Esophagus muscularis mucosa (tissue), 4 donors: ENCODE data around the gene MROH8. TPM values are rescaled to one million over a fixed set of nuclear protein-coding genes. Genes with fewer than 3 reads are reported as not detected.

ENCODE experiments used
- DNase-seq: peaks from one replicate; pipeline ENCODE4 v3.0.0-alpha.2; 2017; ENCODE audit errors: extremely low spot score
- H3K27ac ChIP-seq, 4 donors: fragments of 200-600 bp; sonication (generic); replicated peaks in 1 of 4; 1 replicate in 3 of 4; 2 replicates in 1 of 4; pipeline ENCODE4 v1.5.1; 2016 to 2019; ENCODE audit warnings: mild to moderate bottlenecking in 1 of 4
- H3K27me3 ChIP-seq, 4 donors: fragments of 200-600 bp; sonication (generic); one replicate each; pipeline versions ENCODE4 v1.5.1 to v1.6.0; 2016 to 2019
- H3K36me3 ChIP-seq, 4 donors: fragments of 200-600 bp; sonication (generic); one replicate each; pipeline ENCODE4 v1.5.1; 2016 to 2019
- H3K4me1 ChIP-seq, 4 donors: fragments of 200-600 bp; sonication (generic); one replicate each; pipeline ENCODE4 v1.5.1; 2016 to 2019
- H3K4me3 ChIP-seq, 4 donors: fragments of 200-600 bp; sonication (generic); 1 replicate in 2 of 4; 2 replicates in 2 of 4; pipeline ENCODE4 v1.5.1; 2016 to 2019; ENCODE audit warnings: mild to moderate bottlenecking in 4 of 4, moderate library complexity in 1 of 4
- H3K9me3 ChIP-seq, 4 donors: fragments of 200-600 bp; sonication (generic); 1 replicate in 3 of 4; 2 replicates in 1 of 4; pipeline ENCODE4 v1.5.1; 2016 to 2019
- EP300 ChIP-seq: sonication (generic); formaldehyde crosslinking; IDR thresholded peaks from one replicate; pipeline ENCODE4 v1.6.1; 2017; ENCODE audit warnings: antibody characterized with exemption
- POLR2A ChIP-seq: fragments of 450-650 bp; IDR thresholded peaks from one replicate; pipeline ENCODE4 v1.6.1; 2017; ENCODE audit warnings: antibody characterized with exemption, moderate library complexity, mild to moderate bottlenecking, low read depth
- POLR2AphosphoS5 ChIP-seq, 2 donors: sonication (generic); formaldehyde crosslinking; IDR thresholded peaks; one replicate each; pipeline ENCODE4 v1.6.1; 2017; ENCODE audit warnings: antibody characterized with exemption in 2 of 2
- WGBS: methylation state at CpG from one replicate; pipeline ENCODE4 v1.1.5; 2018; 5-methylcytosine and 5-hydroxymethylcytosine counted together
- intact Hi-C: fragments of 100-400 bp; cut with DNase I; formaldehyde crosslinking; loops from one replicate; pipeline ENCODE4 v1.15.1; 2023
- total RNA-seq, 4 donors: library from RNA; depleted of rRNA; stranded (reverse); fragments of >200 nt; gene quantifications; one replicate each; pipeline versions ENCODE4 v1.1.0 to v1.2.1, GENCODE V29; 2016
- TF ChIP-seq, protein P1 (sequence below), 3 experiments: fragments of 200-600 bp in 2 of 3; fragments of 450-650 bp in 1 of 3; sonication (generic) in 2 of 3; IDR thresholded peaks; one replicate each; pipeline ENCODE4 v1.5.1; 2017 to 2019; ENCODE audit warnings: antibody characterized with exemption in 3 of 3, mild to moderate bottlenecking in 2 of 3, moderate library complexity in 1 of 3

Gene MROH8
- total RNA-seq, 4 donors from 2014 or later, result 2.7 to 6.2 (median 3.0) TPM

DNA sequence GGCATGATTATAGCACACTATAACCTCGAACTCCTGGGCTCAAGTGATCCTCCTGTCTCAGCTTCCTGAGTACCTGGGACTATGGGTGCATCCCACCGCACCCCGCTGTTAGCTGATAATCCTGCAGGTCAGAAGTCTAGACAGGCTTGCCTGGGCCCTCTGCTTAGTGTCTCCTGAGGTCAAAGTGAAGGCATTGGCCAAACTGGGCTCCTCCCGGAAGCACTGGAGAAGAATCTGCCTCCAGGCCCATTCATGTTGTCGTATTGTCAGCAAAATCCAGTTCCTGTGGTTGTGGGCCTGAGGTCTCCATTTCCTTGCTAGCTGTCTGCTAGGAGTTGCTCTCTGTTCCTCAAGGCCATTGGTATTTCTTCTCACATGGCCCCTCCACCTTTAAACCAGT lies 6.3 kb upstream of the MROH8 start:
- Histone ChIP-seq H3K4me1 (peaks cover 18 to 58% (median 49%) of the 10 kb centered on the region in 4 donors), H3K36me3 (peaks cover 9 to 57% (median 40%) of the 10 kb centered on the region in 4 donors)
- no peak for TF ChIP-seq POLR2AphosphoS5 (IDR thresholded peaks at IDR 0.05)
- TF ChIP-seq, protein P1, sequence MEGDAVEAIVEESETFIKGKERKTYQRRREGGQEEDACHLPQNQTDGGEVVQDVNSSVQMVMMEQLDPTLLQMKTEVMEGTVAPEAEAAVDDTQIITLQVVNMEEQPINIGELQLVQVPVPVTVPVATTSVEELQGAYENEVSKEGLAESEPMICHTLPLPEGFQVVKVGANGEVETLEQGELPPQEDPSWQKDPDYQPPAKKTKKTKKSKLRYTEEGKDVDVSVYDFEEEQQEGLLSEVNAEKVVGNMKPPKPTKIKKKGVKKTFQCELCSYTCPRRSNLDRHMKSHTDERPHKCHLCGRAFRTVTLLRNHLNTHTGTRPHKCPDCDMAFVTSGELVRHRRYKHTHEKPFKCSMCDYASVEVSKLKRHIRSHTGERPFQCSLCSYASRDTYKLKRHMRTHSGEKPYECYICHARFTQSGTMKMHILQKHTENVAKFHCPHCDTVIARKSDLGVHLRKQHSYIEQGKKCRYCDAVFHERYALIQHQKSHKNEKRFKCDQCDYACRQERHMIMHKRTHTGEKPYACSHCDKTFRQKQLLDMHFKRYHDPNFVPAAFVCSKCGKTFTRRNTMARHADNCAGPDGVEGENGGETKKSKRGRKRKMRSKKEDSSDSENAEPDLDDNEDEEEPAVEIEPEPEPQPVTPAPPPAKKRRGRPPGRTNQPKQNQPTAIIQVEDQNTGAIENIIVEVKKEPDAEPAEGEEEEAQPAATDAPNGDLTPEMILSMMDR (IDR thresholded peaks at IDR 0.05), result no peak
- no peak for TF ChIP-seq EP300
- no peak for TF ChIP-seq POLR2A

DNA sequence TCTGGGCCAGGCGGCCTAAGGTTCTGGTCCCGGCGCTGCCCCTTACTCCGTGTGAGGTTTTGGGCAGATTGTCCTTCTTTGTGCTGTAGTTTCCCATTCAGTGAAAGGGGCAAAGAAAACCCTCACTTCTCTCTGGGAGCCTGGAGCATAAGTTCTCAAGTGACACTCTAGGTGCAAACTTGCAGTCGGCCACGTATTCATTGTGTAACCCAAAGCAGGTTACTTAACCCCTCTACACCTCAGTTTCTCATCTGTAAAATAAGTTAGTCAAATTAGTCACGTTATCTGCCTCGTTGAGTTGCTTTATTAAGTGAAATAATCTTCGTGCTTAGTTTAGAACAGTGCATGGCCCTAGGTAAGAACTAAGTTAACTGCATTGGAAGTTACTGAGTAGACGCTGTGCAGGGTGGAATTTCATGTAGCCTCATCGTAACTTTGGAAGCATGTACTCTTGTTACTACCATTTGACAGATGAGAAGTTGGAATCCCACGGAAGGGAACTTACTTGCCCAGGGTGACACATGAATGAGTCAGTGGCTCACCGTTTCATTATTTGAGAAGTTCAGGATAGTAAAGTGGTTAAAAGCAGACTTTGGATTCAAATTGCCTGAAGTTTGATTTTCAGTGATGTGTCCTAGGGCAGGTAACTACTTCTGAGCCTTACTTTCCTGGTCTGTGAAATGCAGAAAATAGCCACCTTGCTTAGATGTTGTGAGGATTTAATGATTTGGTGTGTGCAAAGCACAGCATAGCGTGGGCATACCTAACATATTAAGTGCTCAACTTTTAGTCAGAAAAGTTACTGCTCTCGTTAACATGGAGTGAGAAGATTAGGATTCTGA lies 556 bp upstream of the MROH8 start:
- Histone ChIP-seq H3K36me3 (peaks cover 0 to 22% (median 13%) of the 10 kb centered on the region in 4 donors), H3K4me3 (peak overlapping the region; percentile 77 to 93 (median 84)), H3K27me3 (no peaks in the 10 kb centered on the region), H3K27ac (peak overlapping the region; percentile 89 to 99 (median 96)), H3K9me3 (no peaks in the 10 kb centered on the region), H3K4me1 (peaks cover 17 to 55% (median 44%) of the 10 kb centered on the region in 4 donors)
- intact Hi-C loops, result no loop called here
- 6% methylated on average over 15 of the region's 15 CpGs for WGBS
- DNase-seq, result no peak
- no peak for TF ChIP-seq POLR2A
- no peak for TF ChIP-seq POLR2AphosphoS5 (IDR thresholded peaks at IDR 0.05)

More for the DNA sequence above, 6.3 kb upstream of the MROH8 start:
- Histone ChIP-seq H3K9me3 (no peaks in the 10 kb centered on the region), H3K4me3 (no peak overlapping the region), H3K27me3 (no peaks in the 10 kb centered on the region), H3K27ac (no peak overlapping the region)
- DNase-seq, result no peak
- 88% methylated on average over 2 of the region's 5 CpGs for WGBS
- intact Hi-C loops, result no loop called here

DNA sequence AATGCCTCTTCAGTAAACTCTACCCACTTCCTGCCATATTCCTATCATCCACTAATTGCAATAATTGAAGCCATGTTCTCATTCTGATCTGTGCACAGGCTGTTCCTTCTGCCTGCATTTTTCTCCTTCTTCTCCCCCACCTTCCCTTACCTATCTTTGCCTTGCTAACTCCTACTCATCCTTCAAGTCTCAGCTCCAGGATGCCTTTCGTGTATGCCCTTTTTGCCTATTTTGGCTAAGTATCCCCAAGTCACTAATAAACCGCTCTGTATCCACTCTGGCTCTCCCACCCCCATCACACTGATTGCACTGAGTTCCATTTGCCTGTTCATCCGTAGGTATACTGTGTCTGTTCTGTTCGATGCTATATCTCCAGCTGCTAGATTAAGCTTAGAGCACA lies 6.5 kb downstream of the MROH8 start:
- Histone ChIP-seq H3K4me1 (peaks cover 0 to 6% (median 4%) of the 10 kb centered on the region in 4 donors), H3K4me3 (no peak overlapping the region), H3K9me3 (no peaks in the 10 kb centered on the region), H3K27me3 (no peaks in the 10 kb centered on the region), H3K36me3 (peaks cover under 1 to 8% (median 5%) of the 10 kb centered on the region in 4 donors), H3K27ac (no peak overlapping the region)
- WGBS, result 94% methylated on average over 4 of the region's 4 CpGs
- no peak for DNase-seq
- TF ChIP-seq POLR2AphosphoS5 (IDR thresholded peaks at IDR 0.05), result no peak
- TF ChIP-seq EP300, result no peak
- no peak for TF ChIP-seq POLR2A
- TF ChIP-seq, protein P1 (IDR thresholded peaks at IDR 0.05), result no peak
- intact Hi-C loops, result no loop called here

DNA sequence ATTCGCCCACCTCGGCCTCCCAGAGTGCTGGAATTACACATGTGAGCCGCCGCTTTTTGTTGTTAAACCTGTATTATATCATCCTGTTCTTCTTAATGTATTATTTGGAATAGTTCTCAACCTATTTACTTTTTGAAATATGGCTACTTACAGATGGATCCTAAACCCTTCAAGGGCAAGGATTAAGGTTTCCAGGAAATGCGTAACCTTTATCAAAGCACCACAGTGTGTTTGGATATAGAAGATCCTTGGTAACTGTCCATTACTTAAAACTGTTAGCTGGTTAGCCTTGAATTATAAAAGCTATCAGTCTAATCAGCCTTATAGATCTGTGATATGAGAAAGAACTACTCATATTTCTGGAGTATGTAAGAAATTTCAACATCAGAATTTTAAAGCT lies 12.5 kb downstream of the MROH8 start:
- DNase-seq, result no peak
- H3K27ac ChIP-seq, result no peak overlapping the region
- no peak overlapping the region for H3K4me3 ChIP-seq
- peaks cover 0 to 24% (median 10%) of the 10 kb centered on the region in 4 donors for H3K36me3 ChIP-seq
- intact Hi-C loops, result no loop called here
- H3K4me1 ChIP-seq, result no peaks in the 10 kb centered on the region
- 98% methylated on average over 5 of the region's 5 CpGs for WGBS
- TF ChIP-seq POLR2A (no peak), EP300 (no peak), POLR2AphosphoS5 (IDR thresholded peaks at IDR 0.05) (no peak)
- TF ChIP-seq, protein P1 (IDR thresholded peaks at IDR 0.05), result no peak
- no peaks in the 10 kb centered on the region for H3K27me3 ChIP-seq
- H3K9me3 ChIP-seq, result no peaks in the 10 kb centered on the region

DNA sequence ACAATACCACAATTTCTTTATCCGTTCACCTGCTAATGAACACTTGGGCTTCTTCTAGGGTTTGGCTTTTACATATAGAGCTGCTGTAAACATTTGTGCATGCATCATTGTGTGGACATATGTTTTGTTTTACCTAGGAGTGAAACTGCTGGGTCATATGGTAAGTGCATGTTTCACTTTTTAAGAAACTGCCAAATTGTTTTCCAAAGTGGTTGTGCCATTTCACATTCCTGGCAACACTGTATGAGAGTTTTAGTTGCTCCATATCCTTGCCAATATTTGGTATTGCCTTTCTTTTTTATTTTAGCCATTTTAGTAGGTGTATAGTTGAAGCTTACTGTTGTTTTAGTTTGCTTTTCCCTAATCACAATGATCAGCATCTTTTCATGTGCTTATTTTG lies 14.3 kb downstream of the MROH8 start:
- Histone ChIP-seq H3K9me3 (no peaks in the 10 kb centered on the region), H3K4me1 (no peaks in the 10 kb centered on the region), H3K27me3 (no peaks in the 10 kb centered on the region), H3K4me3 (no peak overlapping the region), H3K27ac (no peak overlapping the region), H3K36me3 (peaks cover 0 to 21% (median 10%) of the 10 kb centered on the region in 4 donors)
- 100% methylated on average over 1 of the region's 1 CpG for WGBS
- TF ChIP-seq POLR2A (no peak), EP300 (no peak), POLR2AphosphoS5 (IDR thresholded peaks at IDR 0.05) (no peak)
- TF ChIP-seq, protein P1 (IDR thresholded peaks at IDR 0.05), result no peak
- DNase-seq, result no peak
- intact Hi-C loops, result no loop called here
